IMR-90 (cell line): ENCODE data around the gene LINC01488. TPM values are rescaled to one million over a fixed set of nuclear protein-coding genes. Genes with fewer than 3 reads are reported as not detected.

ENCODE experiments used
- ATAC-seq: fragments of 200-7000 bp; cut with Tn5 transposase; 2 replicates; pipeline ENCODE4 v1.9.1; 2020; ENCODE audit warnings: low read depth, mild to moderate bottlenecking, moderate library complexity
- BruUV-seq: library from RNA; stranded (reverse); fragments of 400-500 nt; replicated peaks from 2 replicates; lab custom pipeline; 2021; lab: Mats Ljungman, UMichigan
- CTCF ChIA-PET: fragments of 300-600 bp; formaldehyde crosslinking; extraction: SDS; loops from one replicate; lab custom pipeline; 2021; ENCODE audit warnings: antibody characterized with exemption; lab: Yijun Ruan, JAX
- POLR2A ChIA-PET: fragments of 300-600 bp; sonication (Branson Sonifier 250); formaldehyde crosslinking; loops from one replicate; lab custom pipeline; 2022; ENCODE audit warnings: antibody characterized with exemption; ENCODE audit not compliant: unreplicated experiment; lab: Charles Lee
- DNase-seq: peaks from one replicate; pipeline ENCODE4 v3.0.0; 2013
- H2AFZ ChIP-seq: replicated peaks from 2 replicates; pipeline ENCODE3; 2013; ENCODE audit warnings: low read length, mild to moderate bottlenecking; ENCODE audit not compliant: poor library complexity
- H2AK5ac ChIP-seq: 2 replicates; pipeline ENCODE4 v1.6.1; 2013; ENCODE audit warnings: low read depth, low read length, inconsistent platforms
- H2AK9ac ChIP-seq: replicated peaks from 2 replicates; pipeline ENCODE3; 2013; ENCODE audit warnings: mild to moderate bottlenecking, low read depth, low read length, moderate library complexity; ENCODE audit not compliant: poor library complexity
- H2BK120ac ChIP-seq: 2 replicates; pipeline ENCODE4 v1.6.1; 2013; ENCODE audit warnings: low read depth, low read length, inconsistent platforms
- H2BK15ac ChIP-seq: 3 replicates; pipeline ENCODE4 v1.6.1; 2013; ENCODE audit warnings: low read depth, low read length, inconsistent platforms
- H2BK20ac ChIP-seq: 2 replicates; pipeline ENCODE4 v1.6.1; 2013; ENCODE audit warnings: low read depth, mild to moderate bottlenecking, inconsistent platforms, low read length, moderate library complexity
- H2BK5ac ChIP-seq: 2 replicates; pipeline ENCODE4 v1.6.1; 2013; ENCODE audit warnings: mild to moderate bottlenecking, low read depth, low read length, inconsistent platforms; ENCODE audit not compliant: poor library complexity, severe bottlenecking
- H3K14ac ChIP-seq: replicated peaks from 2 replicates; pipeline ENCODE4 v1.6.1; 2013; ENCODE audit warnings: low read depth, low read length, inconsistent platforms
- H3K18ac ChIP-seq: 2 replicates; pipeline ENCODE4 v1.6.1; 2013; ENCODE audit warnings: low read depth, low read length, control low read depth
- H3K23ac ChIP-seq: 2 replicates; pipeline ENCODE4 v1.6.1; 2013; ENCODE audit warnings: low read depth, low read length, inconsistent platforms
- H3K27ac ChIP-seq: 2 replicates; pipeline ENCODE4 v1.5.1; 2013; ENCODE audit warnings: mild to moderate bottlenecking, control low read depth, low read length; ENCODE audit not compliant: insufficient read depth
- H3K27me3 ChIP-seq: 2 replicates; pipeline ENCODE4 v1.6.1; 2013; ENCODE audit warnings: low read length; ENCODE audit not compliant: control insufficient read depth, insufficient read depth
- H3K36me3 ChIP-seq: 2 replicates; pipeline ENCODE4 v1.6.1; 2013; ENCODE audit warnings: low read length, mixed read lengths; ENCODE audit not compliant: control insufficient read depth, insufficient read depth
- H3K4ac ChIP-seq: 2 replicates; pipeline ENCODE4 v1.6.1; 2013; ENCODE audit warnings: low read depth, low read length, inconsistent platforms
- H3K4me1 ChIP-seq: 2 replicates; pipeline ENCODE4 v1.6.1; 2013; ENCODE audit warnings: low read length, mixed read lengths; ENCODE audit not compliant: control insufficient read depth, insufficient read depth
- H3K4me2 ChIP-seq: 2 replicates; pipeline ENCODE4 v1.6.1; 2013; ENCODE audit warnings: low read depth, mild to moderate bottlenecking, control low read depth, low read length, moderate library complexity
- H3K4me3 ChIP-seq: 2 replicates; pipeline ENCODE4 v1.5.1; 2013; ENCODE audit warnings: low read depth, mild to moderate bottlenecking, control low read depth, low read length, moderate library complexity; ENCODE audit not compliant: insufficient read depth
- H3K56ac ChIP-seq: 2 replicates; pipeline ENCODE4 v1.6.1; 2013; ENCODE audit warnings: low read length, inconsistent platforms; ENCODE audit not compliant: insufficient read depth; ENCODE audit errors: extremely low read depth
- H3K79me1 ChIP-seq, 2 experiments: 2 replicates each; pipeline ENCODE4 v1.6.1; 2013; ENCODE audit warnings: low read length in 2 of 2, inconsistent platforms in 1 of 2, low read depth in 1 of 2
- H3K9ac ChIP-seq: 2 replicates; pipeline ENCODE4 v1.6.1; 2013; ENCODE audit warnings: low read depth, low read length, control low read depth
- H3K9me1 ChIP-seq: 2 replicates; pipeline ENCODE4 v1.6.1; 2013; ENCODE audit warnings: low read length, inconsistent platforms; ENCODE audit not compliant: insufficient read depth
- H3K9me3 ChIP-seq: 2 replicates; pipeline ENCODE4 v1.6.1; 2013; ENCODE audit warnings: low read length; ENCODE audit not compliant: control insufficient read depth, insufficient read depth
- H4K20me1 ChIP-seq: 2 replicates; pipeline ENCODE4 v1.6.1; 2013; ENCODE audit warnings: low read length, inconsistent platforms; ENCODE audit not compliant: insufficient read depth
- H4K5ac ChIP-seq: 2 replicates; pipeline ENCODE4 v1.6.1; 2013; ENCODE audit warnings: mild to moderate bottlenecking, low read depth, low read length, control low read depth
- H4K8ac ChIP-seq, 2 experiments: 2 replicates each; pipeline ENCODE4 v1.6.1; 2013; ENCODE audit warnings: low read depth in 2 of 2, low read length in 2 of 2, control low read depth in 1 of 2, inconsistent platforms in 1 of 2
- H4K91ac ChIP-seq: 2 replicates; pipeline ENCODE4 v1.6.1; 2013; ENCODE audit warnings: low read depth, low read length, inconsistent platforms; ENCODE audit not compliant: insufficient read depth
- BHLHE40 ChIP-seq: fragments of 150-350 bp; IDR thresholded peaks from 2 replicates; pipeline ENCODE4 v1.6.1; 2016; ENCODE audit warnings: mild to moderate bottlenecking, low read depth, low read length
- CHD1 ChIP-seq: IDR thresholded peaks from 2 replicates; pipeline ENCODE4 v1.6.1; 2012; ENCODE audit warnings: low read depth, low read length, improper control_type of control experiment
- CTCF ChIP-seq: conservative IDR thresholded peaks from 2 replicates; pipeline ENCODE4 v1.5.1; 2012; ENCODE audit warnings: mild to moderate bottlenecking, low read depth, low read length, improper control_type of control experiment
- MXI1 ChIP-seq: IDR thresholded peaks from 2 replicates; pipeline ENCODE4 v1.6.1; 2012; ENCODE audit warnings: low read depth, mild to moderate bottlenecking, low read length, moderate library complexity, borderline replicate concordance
- NFE2L2 ChIP-seq: fragments of 150-350 bp; IDR thresholded peaks from 2 replicates; pipeline ENCODE4 v1.6.1; 2016; ENCODE audit warnings: low read depth, mild to moderate bottlenecking, low read length
- RAD21 ChIP-seq: IDR thresholded peaks from 2 replicates; pipeline ENCODE4 v1.6.1; 2012; ENCODE audit warnings: low read length, improper control_type of control experiment
- RCOR1 ChIP-seq: IDR thresholded peaks from 2 replicates; pipeline ENCODE4 v1.6.1; 2012; ENCODE audit warnings: mild to moderate bottlenecking, low read length, improper control_type of control experiment; ENCODE audit not compliant: insufficient replicate concordance
- USF2 ChIP-seq: fragments of 150-350 bp; IDR thresholded peaks from 2 replicates; pipeline ENCODE4 v1.6.1; 2017; ENCODE audit warnings: mild to moderate bottlenecking, antibody characterized with exemption, low read length, low read depth
- WGBS, 2 experiments: methylation state at CpG; one replicate each; pipeline versions ENCODE4 v1.1.5 to v1.1.7; 2013; ENCODE audit warnings: missing lambda C conversion rate in 2 of 2; ENCODE audit not compliant: insufficient read length in 1 of 2; ENCODE audit errors: extremely low coverage in 2 of 2; 5-methylcytosine and 5-hydroxymethylcytosine counted together
- dilution Hi-C: fragments of 300-500 bp; cut with HindIII; formaldehyde crosslinking; loops from one replicate; pipeline ENCODE4 v1.14.3; 2018; ENCODE audit warnings: low sequenced_read_pairs; ENCODE audit not compliant: unreplicated experiment
- in situ Hi-C: fragments of 300-500 bp; cut with MboI; formaldehyde crosslinking; loops from 3 replicates; pipeline ENCODE4 v1.14.3; 2019; ENCODE audit warnings: low sequenced_read_pairs, inconsistent platforms, mixed read lengths
- intact Hi-C: fragments of 100-400 bp; cut with micrococcal nuclease; formaldehyde crosslinking; loops from 2 replicates; pipeline ENCODE4 v1.10.0; 2022
- polyA plus RNA-seq, 3 experiments: library from polyadenylated mRNA; depleted of rRNA; stranded (reverse); fragments of >200 nt; gene quantifications; 2 replicates each; pipeline ENCODE4 v1.2.3, GENCODE V29; 2012; ENCODE audit warnings: low replicate concordance in 1 of 3
- total RNA-seq: library from RNA; depleted of rRNA; stranded (reverse); fragments of >200 nt; gene quantifications from 2 replicates; pipeline ENCODE4 v1.2.3, GENCODE V29; 2012

Gene LINC01488
- total and polyA plus RNA-seq, 2 of the 4 experiments (the other 2 are of a cell fraction) = not detected

GRCh38 chr11:69535908-69536307 lies 54.4 kb downstream of the LINC01488 start:
- dilution Hi-C loops = no loop called here

More at GRCh38 chr11:69535908-69536307, 54.4 kb downstream of the LINC01488 start:
- Histone ChIP-seq H3K4me1 (no peaks in the 10 kb centered on the region), H4K8ac (no peak overlapping the region), H2AK5ac (0 out of 2 replicates have a peak overlapping the region, but pooled peaks have one; percentile 30), H3K4me2 (no peak overlapping the region), H3K4ac (no peak overlapping the region), H3K18ac (no peak overlapping the region), H2BK20ac (no peak overlapping the region), H4K20me1 (no peaks in the 10 kb centered on the region), H3K27me3 (peaks cover 15% of the 10 kb centered on the region), H2BK15ac (no peak overlapping the region), H3K23ac (no peak overlapping the region), H4K91ac (no peak overlapping the region), H2AK9ac (no peak overlapping the region), H3K4me3 (no peak overlapping the region), H3K27ac (no peak overlapping the region), H3K56ac (no peak overlapping the region), H3K9me1 (no peaks in the 10 kb centered on the region), H3K36me3 (no peaks in the 10 kb centered on the region), H2BK5ac (no peak overlapping the region), H4K5ac (no peak overlapping the region), H3K9me3 (no peaks in the 10 kb centered on the region), H2BK120ac (no peak overlapping the region), H3K9ac (no peak overlapping the region), H3K14ac (no peak overlapping the region), H2AFZ (no peak overlapping the region), H3K79me1 (no peaks in the 10 kb centered on the region)
- TF ChIP-seq USF2 (no peak), NFE2L2 (no peak), BHLHE40 (no peak), RAD21 (no peak), CHD1 (no peak), CTCF (no peak), RCOR1 (no peak), MXI1 (no peak)
- ATAC-seq (no peak), DNase-seq (no peak)
- intact Hi-C loops = no loop called here
- in situ Hi-C loops = no loop called here
- WGBS, 2 experiments = 68% methylated on average over 3 of the region's 7 CpGs; no CpG with 5 or more reads in 1 of the 2 experiments
- no TSS peak for BruUV-seq
- ChIA-PET CTCF (no interaction called here), POLR2A (no interaction called here)
